ENCODE results near the gene CLK2.
"Not testable (repeated sequence)": the region's sequence is repeated elsewhere in the genome, so short reads cannot be mapped to it uniquely, and the experiment has no call there.

The CLK2 gene

DNA sequence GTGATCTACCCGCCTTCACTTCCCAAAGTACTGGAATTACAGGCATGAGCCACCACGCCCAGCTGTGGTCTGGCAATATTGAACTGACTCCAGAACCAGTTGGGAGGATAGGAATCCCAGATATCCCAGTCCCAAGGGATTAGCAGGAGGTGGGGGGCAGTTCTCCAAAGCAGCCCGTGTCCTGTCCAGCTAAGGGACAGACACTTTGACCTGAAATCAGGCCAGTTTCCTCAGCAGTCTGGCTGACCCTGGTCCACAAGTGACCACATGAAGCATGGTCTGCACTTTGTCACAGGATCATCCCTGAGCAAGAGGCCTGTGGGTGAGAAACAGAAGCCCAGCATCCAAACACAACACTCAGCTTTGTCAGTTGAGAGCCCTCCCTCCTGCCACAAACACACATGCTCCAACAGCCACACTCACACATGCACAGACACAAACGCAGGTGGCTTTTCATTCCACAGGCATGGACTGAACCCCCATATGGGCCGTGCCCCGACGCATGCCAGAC, 32.6 kb upstream of the CLK2 start:
- no peaks in the 10 kb centered on the region for H3K9me3 Mint-ChIP-seq
- no peak overlapping the region for H3K27ac Mint-ChIP-seq
- DNase-seq = no peak
- no peak overlapping the region for H3K4me3 Mint-ChIP-seq
- peaks cover 18% of the 10 kb centered on the region for H3K36me3 Mint-ChIP-seq (ENCODE audit: low read depth)
- H3K4me1 Mint-ChIP-seq = peaks cover 24% of the 10 kb centered on the region
- peaks cover 2% of the 10 kb centered on the region for H3K27me3 Mint-ChIP-seq
- no peak for ATAC-seq

DNA sequence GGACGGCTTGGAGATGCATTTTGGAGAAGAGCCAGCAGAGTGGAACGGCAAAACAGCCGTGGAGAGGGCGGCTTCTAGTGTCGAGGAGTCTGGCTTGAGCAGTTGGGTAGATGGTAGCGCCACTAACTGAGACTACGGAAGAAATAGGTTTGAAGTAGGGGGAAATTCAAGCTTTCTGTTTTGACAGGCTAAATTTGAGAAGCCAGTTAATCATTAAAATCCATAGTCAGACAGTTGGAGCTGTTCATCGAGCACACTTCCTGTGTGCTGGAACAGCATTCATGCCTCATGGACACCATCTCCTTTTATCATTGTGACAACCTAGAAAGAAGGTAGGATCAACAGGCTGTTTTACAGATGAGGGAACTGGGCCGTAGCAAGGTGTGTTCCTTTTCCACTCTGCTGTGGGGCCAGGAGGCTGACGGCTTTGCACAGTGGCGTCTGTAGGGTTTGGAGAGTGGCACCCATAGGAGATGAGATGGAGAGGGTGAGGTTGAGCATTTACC, 31.3 kb upstream of the CLK2 start:
- Mint-ChIP-seq H3K4me3 (no peak overlapping the region), H3K36me3 (ENCODE audit: low read depth) (peaks cover 9% of the 10 kb centered on the region), H3K9me3 (no peaks in the 10 kb centered on the region), H3K27ac (no peak overlapping the region), H3K4me1 (peaks cover 12% of the 10 kb centered on the region), H3K27me3 (peaks cover 2% of the 10 kb centered on the region)
- no peak for ATAC-seq
- DNase-seq = no peak

DNA sequence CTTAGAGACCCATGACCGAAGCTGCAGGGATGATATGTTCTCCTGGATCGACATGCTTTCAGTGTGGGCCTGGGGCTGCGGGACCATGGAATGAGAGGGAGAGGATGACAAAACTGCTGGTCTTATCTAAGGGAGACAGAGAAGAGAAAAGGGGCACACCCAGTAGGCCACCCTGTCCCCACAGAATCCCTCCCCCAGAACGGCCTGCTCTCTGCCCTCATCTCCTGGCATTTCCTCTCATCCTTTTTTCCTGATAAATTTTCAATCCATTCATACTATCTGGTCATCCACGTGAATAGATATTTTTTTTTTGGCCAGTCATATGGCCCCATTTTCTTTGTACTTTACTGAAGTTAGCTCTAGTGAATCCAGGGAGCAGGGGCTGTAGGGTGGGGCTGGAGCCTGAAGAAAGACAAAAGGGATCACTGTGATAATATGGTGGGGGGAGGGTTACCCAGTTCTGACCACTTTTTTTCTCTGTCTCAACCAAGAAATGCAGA, 28.1 kb upstream of the CLK2 start, which contains the start of gene PKLR:
PKLR (minus strand) TSS at position 97 of the 500 bp plus-strand sequence; CDS start at position 54, 43 bp downstream.
- H3K4me1 Mint-ChIP-seq = no peaks in the 10 kb centered on the region
- ATAC-seq (no peak), DNase-seq (no peak)
- no peak within 1 kb of the TSS for H3K4me3 Mint-ChIP-seq
- H3K36me3 Mint-ChIP-seq (ENCODE audit: low read depth) = no peaks in the 10 kb centered on the region
- no peak within 1 kb of the TSS for H3K27ac Mint-ChIP-seq
- peaks cover 15% of the 10 kb centered on the region for H3K27me3 Mint-ChIP-seq
- no peaks in the 10 kb centered on the region for H3K9me3 Mint-ChIP-seq

DNA sequence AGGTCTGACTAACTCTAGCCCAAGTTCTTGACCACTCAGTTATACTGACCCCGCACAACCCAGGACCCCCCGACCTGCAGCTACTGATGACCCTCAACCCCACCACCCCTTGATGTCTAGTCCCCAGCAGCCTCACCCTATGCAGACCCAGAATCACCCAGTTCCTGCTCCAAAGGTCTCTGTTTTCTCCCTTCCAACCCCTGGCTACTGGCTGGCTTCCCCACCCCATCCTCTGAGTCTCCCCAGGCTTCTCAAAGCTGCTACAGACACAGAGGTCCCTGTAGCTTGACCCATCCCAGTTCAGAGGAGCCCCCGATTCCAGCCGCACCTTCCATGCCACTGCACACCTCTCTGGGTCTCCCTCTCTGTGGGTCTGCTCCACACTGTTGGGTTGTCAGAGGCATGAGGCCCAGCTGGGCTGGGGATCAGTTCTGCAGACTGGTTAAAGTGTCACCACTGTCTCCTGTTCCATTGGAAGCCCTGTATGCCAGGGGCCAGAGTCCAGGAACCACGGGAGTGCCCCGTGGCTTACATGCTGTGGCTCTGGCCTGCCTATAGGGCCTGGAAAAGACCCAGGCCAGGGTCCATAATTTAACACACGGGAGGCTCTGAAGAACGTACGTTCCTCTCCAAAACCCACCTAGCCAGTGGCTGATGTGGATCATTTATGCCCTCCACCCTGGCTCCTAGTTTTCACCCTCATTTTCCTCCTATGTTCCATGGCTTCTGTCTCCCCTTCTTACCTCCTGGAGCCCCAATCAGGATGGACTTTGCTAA, 27.4 kb upstream of the CLK2 start:
- peaks cover 20% of the 10 kb centered on the region for H3K27me3 Mint-ChIP-seq
- no peaks in the 10 kb centered on the region for H3K9me3 Mint-ChIP-seq
- no peaks in the 10 kb centered on the region for H3K36me3 Mint-ChIP-seq (ENCODE audit: low read depth)
- no peak overlapping the region for H3K4me3 Mint-ChIP-seq
- DNase-seq (no peak), ATAC-seq (no peak)
- H3K27ac Mint-ChIP-seq = no peak overlapping the region
- no peaks in the 10 kb centered on the region for H3K4me1 Mint-ChIP-seq

DNA sequence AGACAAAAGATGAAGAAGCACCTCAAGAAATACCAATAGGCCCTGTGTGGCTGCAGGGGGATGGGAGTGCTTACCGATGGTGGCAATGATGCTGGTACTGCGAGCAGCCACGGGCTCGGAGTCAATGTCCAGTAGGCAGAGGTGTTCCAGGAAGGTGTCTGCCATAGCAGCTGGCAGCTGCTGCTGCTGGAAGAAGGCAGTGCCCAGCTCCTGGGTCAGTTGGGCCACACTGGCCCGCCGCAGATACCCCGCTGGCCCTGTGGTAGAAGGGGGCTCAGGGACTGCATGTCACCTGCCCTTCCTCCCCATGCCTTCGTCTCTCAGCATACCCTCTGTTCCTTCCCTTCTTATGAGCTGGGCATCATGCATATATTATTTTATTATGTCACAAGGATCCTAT, 26.7 kb upstream of the CLK2 start:
- Mint-ChIP-seq H3K9me3 (no peaks in the 10 kb centered on the region), H3K4me1 (no peaks in the 10 kb centered on the region), H3K27me3 (peaks cover 24% of the 10 kb centered on the region), H3K27ac (no peak overlapping the region), H3K4me3 (no peak overlapping the region), H3K36me3 (ENCODE audit: low read depth) (no peaks in the 10 kb centered on the region)
- ATAC-seq (no peak), DNase-seq (no peak)

DNA sequence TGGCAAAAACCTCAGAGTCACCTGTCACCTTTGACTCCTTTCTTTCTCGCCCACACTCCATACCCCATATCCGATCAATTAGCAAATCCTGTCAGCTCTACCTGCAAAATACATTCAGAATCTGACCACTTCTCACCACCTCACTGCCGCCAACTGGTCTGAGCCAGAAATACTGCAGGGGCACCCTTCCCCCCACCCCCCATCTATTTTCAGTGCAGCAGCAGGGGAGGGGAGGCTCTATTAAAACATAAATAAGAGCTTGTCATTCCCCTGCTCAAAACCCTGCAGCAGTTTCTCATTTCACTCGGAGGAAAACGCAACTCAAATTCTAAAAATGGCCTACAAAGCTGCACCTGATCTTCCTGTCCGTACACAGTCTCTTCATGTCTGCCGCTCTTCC, 24.1 kb upstream of the CLK2 start:
- no peaks in the 10 kb centered on the region for H3K4me1 Mint-ChIP-seq
- H3K36me3 Mint-ChIP-seq (ENCODE audit: low read depth) = no peaks in the 10 kb centered on the region
- H3K4me3 Mint-ChIP-seq = no peak overlapping the region
- H3K9me3 Mint-ChIP-seq = no peaks in the 10 kb centered on the region
- no peak overlapping the region for H3K27ac Mint-ChIP-seq
- ATAC-seq (no peak), DNase-seq (no peak)
- H3K27me3 Mint-ChIP-seq = peaks cover 38% of the 10 kb centered on the region

DNA sequence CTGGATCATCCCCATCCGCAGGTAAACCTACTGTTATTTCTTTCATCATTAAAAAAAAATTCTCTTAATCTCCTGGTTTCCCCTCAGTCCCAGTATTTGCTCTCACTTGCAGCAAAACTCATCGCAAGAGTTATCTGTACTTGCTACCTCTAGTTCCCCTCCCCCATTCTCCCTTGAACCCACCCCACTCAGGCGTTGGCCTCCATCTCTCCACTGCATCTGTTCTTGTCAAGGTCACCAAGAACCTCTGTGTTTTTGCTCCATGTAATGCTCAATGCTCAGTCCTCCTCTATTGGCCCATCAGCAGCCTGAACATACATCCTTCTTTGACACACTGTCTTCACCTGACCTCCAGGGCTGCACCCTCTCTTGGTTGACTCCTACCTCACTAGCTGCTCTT, 23.4 kb upstream of the CLK2 start:
- H3K4me1 Mint-ChIP-seq = no peaks in the 10 kb centered on the region
- ATAC-seq = no peak
- H3K9me3 Mint-ChIP-seq = no peaks in the 10 kb centered on the region
- no peak overlapping the region for H3K4me3 Mint-ChIP-seq
- no peak overlapping the region for H3K27ac Mint-ChIP-seq
- H3K27me3 Mint-ChIP-seq = peaks cover 40% of the 10 kb centered on the region
- H3K36me3 Mint-ChIP-seq (ENCODE audit: low read depth) = no peaks in the 10 kb centered on the region
- DNase-seq = no peak

DNA sequence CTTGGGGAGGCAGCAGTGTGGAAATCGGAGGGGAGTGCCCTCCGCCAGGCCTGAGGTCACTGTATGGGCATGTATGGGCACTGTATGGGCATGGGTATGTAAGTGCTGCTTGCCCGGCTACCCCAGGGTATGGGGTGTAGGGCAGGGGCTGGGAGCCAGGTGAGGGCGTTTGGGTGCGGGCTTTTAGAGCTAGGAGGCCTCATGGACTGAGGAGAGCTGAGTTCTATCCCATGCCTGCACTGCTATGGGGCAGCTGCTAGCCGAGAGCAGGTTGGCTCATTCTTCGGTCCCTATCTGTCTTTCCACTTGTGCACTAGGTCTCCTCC, 22.6 kb upstream of the CLK2 start:
- DNase-seq (no peak), ATAC-seq (peak; percentile 10)
- Mint-ChIP-seq H3K4me3 (no peak overlapping the region), H3K4me1 (no peaks in the 10 kb centered on the region), H3K27me3 (peaks cover 40% of the 10 kb centered on the region), H3K36me3 (ENCODE audit: low read depth) (no peaks in the 10 kb centered on the region), H3K9me3 (no peaks in the 10 kb centered on the region), H3K27ac (no peak overlapping the region)

DNA sequence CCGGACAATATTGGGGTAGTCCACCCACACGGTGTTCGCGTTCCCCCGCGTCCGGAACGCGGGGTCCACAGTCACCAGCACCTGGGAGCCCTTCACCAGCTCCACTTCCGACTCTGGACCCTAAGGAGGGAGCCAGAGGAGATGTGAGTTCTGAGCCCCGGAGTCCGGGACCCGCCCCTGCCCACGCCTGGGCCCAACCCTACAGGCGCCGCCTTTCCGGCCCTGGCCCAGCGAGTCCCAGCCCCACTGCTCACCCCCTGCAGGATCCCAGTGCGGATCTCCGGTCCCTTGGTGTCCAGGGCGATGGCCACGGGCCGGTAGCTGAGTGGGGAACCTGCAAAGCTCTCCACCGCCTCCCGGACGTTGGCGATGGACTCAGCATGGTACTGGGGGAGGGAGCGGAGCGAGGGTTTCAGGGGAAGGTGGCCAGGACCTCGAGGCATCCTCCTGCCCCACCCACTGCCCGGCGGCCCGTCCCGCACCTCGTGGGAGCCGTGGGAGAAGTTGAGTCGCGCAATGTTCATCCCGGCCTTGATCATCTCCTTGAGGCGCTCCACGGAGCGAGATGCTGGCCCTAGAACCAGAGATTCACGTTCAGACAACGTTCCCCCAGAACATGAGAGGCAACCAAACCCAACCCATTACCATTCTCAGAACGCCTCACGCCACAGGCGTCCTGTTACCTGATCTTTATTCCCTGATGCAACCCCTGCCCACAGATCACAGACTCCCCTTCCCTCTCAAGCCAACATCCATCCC, 22.1 kb upstream of the CLK2 start:
- Mint-ChIP-seq H3K9me3 (no peaks in the 10 kb centered on the region), H3K4me1 (no peaks in the 10 kb centered on the region), H3K4me3 (no peak overlapping the region), H3K27ac (no peak overlapping the region), H3K27me3 (peaks cover 41% of the 10 kb centered on the region), H3K36me3 (ENCODE audit: low read depth) (no peaks in the 10 kb centered on the region)
- ATAC-seq (no peak), DNase-seq (no peak)

DNA sequence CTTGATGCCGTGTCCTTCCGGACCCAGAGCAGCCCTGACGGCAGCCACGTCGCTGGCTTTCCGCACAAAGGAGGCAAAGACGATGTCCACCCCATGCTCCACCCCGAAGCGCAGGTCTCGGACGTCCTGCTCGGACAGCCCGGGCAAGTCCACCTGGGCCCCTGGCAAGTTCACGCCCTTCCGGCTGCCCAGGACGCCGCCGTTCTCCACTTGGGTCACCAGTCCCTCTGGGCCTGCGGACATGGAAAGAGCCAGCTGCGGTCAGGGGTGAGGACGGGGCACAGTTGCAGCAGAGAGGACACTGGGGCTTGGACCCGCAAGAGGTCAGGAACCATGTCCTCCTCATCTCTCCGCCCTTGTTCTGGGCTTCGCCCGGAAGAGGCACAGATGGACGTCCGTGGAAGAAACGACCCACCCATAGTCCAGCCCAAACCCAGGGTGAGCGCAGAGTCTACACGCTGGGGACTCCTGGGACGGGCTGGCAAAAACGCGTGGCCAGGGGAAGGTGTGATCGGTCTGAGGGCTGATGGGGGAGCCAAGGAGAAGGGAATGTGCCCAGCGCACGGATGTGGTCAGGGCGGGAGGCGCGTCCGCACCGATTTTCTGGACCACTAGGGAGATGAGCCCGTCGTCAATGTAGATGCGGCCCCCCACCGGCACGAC, 21.3 kb upstream of the CLK2 start:
- no peak overlapping the region for H3K27ac Mint-ChIP-seq
- H3K36me3 Mint-ChIP-seq (ENCODE audit: low read depth) = no peaks in the 10 kb centered on the region
- no peaks in the 10 kb centered on the region for H3K4me1 Mint-ChIP-seq
- no peaks in the 10 kb centered on the region for H3K9me3 Mint-ChIP-seq
- no peak for DNase-seq
- H3K4me3 Mint-ChIP-seq = no peak overlapping the region
- ATAC-seq = no peak
- H3K27me3 Mint-ChIP-seq = peaks cover 43% of the 10 kb centered on the region

DNA sequence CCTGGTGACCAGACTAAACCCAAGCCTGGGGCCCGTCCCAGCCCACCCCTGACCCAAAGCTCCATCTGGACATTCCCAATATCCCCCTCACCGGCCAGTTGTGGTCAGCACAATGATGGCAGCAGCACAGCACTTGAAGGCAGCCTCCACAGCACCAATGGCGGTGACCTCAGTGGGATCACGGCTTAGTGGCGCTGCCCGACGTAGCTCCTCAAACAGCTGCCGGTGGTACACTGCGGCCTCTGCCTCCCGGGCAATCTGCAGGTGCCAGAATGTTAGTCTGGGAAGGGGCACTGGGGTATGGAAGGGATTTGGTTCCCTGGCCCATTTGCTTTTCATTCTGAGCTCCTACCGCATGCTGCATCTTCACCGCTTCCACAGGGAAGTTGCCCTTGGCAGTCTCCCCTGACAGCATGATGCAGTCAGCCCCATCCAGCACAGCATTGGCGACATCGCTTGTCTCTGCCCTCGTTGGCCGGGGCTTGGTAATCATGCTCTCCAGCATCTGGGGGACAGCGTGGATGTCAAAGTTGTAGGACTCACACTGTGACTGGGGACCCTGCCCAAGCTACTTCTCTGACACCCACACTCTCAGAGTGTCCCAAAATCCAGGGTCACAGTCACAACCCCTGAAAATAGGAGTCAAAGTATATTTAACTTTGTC, 19.9 kb upstream of the CLK2 start:
- no peak overlapping the region for H3K4me3 Mint-ChIP-seq
- ATAC-seq (no peak), DNase-seq (no peak)
- H3K27me3 Mint-ChIP-seq = peaks cover 41% of the 10 kb centered on the region
- no peaks in the 10 kb centered on the region for H3K9me3 Mint-ChIP-seq
- H3K27ac Mint-ChIP-seq = no peak overlapping the region
- H3K4me1 Mint-ChIP-seq = no peaks in the 10 kb centered on the region
- no peaks in the 10 kb centered on the region for H3K36me3 Mint-ChIP-seq (ENCODE audit: low read depth)

DNA sequence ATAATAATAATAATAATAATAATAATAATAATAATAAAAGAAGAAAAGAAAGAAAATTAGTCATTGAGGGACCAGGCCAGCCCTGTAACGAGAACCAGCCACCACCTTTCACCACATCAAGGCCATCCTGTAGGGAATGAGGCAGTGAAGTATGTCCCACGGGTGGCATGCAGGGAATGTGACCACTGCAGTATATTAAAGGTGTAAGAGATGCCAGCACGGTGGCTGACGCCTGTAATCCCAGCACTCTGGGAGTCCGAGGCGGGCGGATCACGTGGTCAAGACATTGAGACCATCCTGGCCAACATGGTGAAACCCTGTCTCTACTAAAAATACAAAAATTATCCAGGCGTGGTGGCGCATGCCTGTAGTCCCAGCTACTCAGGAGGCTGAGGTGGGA, 17.7 kb upstream of the CLK2 start:
- H3K4me3 Mint-ChIP-seq; H3K9me3 Mint-ChIP-seq; H3K4me1 Mint-ChIP-seq; ATAC-seq; H3K36me3 Mint-ChIP-seq (ENCODE audit: low read depth); DNase-seq; H3K27ac Mint-ChIP-seq: not testable (repeated sequence)
- H3K27me3 Mint-ChIP-seq = peaks cover 26% of the 10 kb centered on the region

DNA sequence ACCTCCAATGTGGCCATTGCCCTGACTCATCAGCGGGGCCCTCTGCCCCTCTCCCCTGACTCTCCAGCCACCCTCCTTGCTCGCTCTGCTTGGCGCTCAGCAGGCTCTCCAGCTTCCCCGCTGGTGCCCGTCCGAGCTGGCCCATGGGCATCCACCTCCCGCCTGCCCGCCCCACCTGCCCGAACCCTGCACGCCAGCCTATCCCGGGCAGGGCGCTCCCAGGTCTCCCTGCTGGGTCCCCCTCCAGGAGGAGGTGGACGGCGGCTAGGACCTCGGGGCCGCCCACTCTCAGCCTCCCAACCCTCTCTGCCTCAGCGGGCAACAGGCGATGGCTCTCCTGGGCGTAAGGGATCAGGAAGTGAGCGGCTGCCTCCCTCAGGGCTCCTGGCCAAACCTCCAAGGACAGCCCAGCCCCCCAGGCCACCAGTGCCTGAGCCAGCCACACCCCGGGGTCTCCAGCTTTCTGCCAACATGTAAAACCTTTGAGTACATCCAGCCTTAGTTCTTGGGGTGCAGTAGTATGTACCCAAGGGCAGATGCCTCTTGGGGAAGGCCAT, 14.8 kb upstream of the CLK2 start:
- ATAC-seq (no peak), DNase-seq (no peak)
- Mint-ChIP-seq H3K27ac (no peak overlapping the region), H3K27me3 (peaks cover 6% of the 10 kb centered on the region), H3K4me3 (no peak overlapping the region), H3K36me3 (ENCODE audit: low read depth) (no peaks in the 10 kb centered on the region), H3K4me1 (no peaks in the 10 kb centered on the region), H3K9me3 (no peaks in the 10 kb centered on the region)

DNA sequence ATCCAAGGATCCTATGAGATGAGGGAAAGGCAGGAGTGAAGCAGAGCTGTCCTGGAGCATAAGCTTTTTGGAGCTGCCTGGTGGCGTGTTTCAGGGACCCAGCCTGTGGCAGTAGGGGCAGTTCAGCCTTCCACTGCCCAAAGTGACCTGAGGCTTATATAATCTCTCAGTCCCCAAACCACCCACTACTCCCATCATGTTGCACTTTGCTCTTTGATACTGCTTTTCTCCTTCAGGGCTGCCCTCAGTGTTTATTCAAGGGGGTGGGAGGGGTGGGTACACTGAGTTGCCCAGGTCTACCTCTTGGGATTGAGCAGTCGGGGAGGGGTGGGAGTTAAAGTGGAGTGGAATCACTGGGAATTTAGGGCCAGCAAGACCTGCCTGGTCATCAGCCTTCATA, 13.2 kb upstream of the CLK2 start:
- Mint-ChIP-seq H3K4me1 (no peaks in the 10 kb centered on the region), H3K27me3 (peaks cover 4% of the 10 kb centered on the region), H3K36me3 (ENCODE audit: low read depth) (no peaks in the 10 kb centered on the region), H3K4me3 (no peak overlapping the region), H3K9me3 (no peaks in the 10 kb centered on the region), H3K27ac (no peak overlapping the region)
- ATAC-seq (no peak), DNase-seq (no peak)

Measured in activated naive CD8-positive, alpha-beta T cell treated with anti-CD3 and anti-CD28 coated beads, Interleukin-2, amount 50 U/mL, for 24 hours (primary cell).